ENCODE results near the gene VPS35.

- TF ChIP-seq CTCF (IDR thresholded peaks at IDR 0.05) = no peak
- no peak for TF ChIP-seq POLR2AphosphoS5 (IDR thresholded peaks at IDR 0.05)
- TF ChIP-seq POLR2A (IDR thresholded peaks at IDR 0.05) = no peak
These were observed 29.2 kb upstream of the VPS35 start for GRCh38 chr16:46718214-46718613.
